SK-N-SH treated with all-trans-retinoic acid at 6 μM for 48 hours (cell line): Measurements from ENCODE around the gene BIRC7.

Source experiments
- ATAC-seq: fragments of 200-7000 bp; cut with Tn5 transposase; 3 replicates; pipeline ENCODE4 v1.9.1; 2020; ENCODE audit warnings: mild to moderate bottlenecking, moderate library complexity
- ARNTL ChIP-seq: fragments of 450-650 bp; formaldehyde crosslinking; IDR thresholded peaks from 2 replicates; pipeline ENCODE4 v1.5.0; 2020; ENCODE audit warnings: low read depth, mild to moderate bottlenecking, moderate library complexity, borderline replicate concordance
- BACH2 ChIP-seq: fragments of 250-450 bp; sonication (Bioruptor Pico); IDR thresholded peaks from 2 replicates; pipeline ENCODE4 v1.9.0; 2021; ENCODE audit warnings: mild to moderate bottlenecking, borderline replicate concordance
- CSDC2 ChIP-seq: fragments of 250-450 bp; sonication (Bioruptor Pico); IDR thresholded peaks from 2 replicates; pipeline ENCODE4 v1.5.0; 2020; ENCODE audit warnings: mild to moderate bottlenecking, moderate library complexity
- CSRNP3 ChIP-seq: fragments of 250-450 bp; sonication (Bioruptor Pico); IDR thresholded peaks from 2 replicates; pipeline ENCODE4 v1.5.1; 2021; ENCODE audit warnings: mild to moderate bottlenecking, moderate library complexity
- ESRRG ChIP-seq: fragments of 250-450 bp; sonication (Bioruptor Pico); IDR thresholded peaks from 2 replicates; pipeline ENCODE4 v1.6.1; 2021; ENCODE audit warnings: mild to moderate bottlenecking
- GLIS3 ChIP-seq: fragments of 250-450 bp; sonication (Bioruptor Pico); IDR thresholded peaks from 2 replicates; pipeline ENCODE4 v1.5.0; 2020; ENCODE audit warnings: mild to moderate bottlenecking, moderate library complexity
- ISL1 ChIP-seq: fragments of 250-450 bp; sonication (Bioruptor Pico); IDR thresholded peaks from 2 replicates; pipeline ENCODE4 v2.1.2; 2022; ENCODE audit warnings: mild to moderate bottlenecking, moderate library complexity
- OSR1 ChIP-seq: fragments of 250-450 bp; sonication (Bioruptor Pico); IDR thresholded peaks from 2 replicates; pipeline ENCODE4 v1.8.0; 2022; ENCODE audit warnings: moderate library complexity, mild to moderate bottlenecking, inconsistent platforms
- POU6F1 ChIP-seq: fragments of 250-450 bp; sonication (Bioruptor Pico); IDR thresholded peaks from 2 replicates; pipeline ENCODE4 v1.8.0; 2021; ENCODE audit warnings: low read depth, mild to moderate bottlenecking, moderate library complexity, borderline replicate concordance
- PPARA ChIP-seq: fragments of 250-450 bp; sonication (Bioruptor Pico); IDR thresholded peaks from 2 replicates; pipeline ENCODE4 v1.5.0; 2020; ENCODE audit warnings: mild to moderate bottlenecking, borderline replicate concordance
- RARB ChIP-seq: fragments of 250-450 bp; sonication (Bioruptor Pico); IDR thresholded peaks from 2 replicates; pipeline ENCODE4 v1.8.0; 2021; ENCODE audit warnings: mild to moderate bottlenecking, moderate library complexity
- SNAI2 ChIP-seq: fragments of 250-450 bp; sonication (Bioruptor Pico); IDR thresholded peaks from 2 replicates; pipeline ENCODE4 v1.5.0; 2020; ENCODE audit warnings: mild to moderate bottlenecking, moderate library complexity
- TCF4 ChIP-seq: fragments of 250-450 bp; sonication (Bioruptor Pico); IDR thresholded peaks from 2 replicates; pipeline ENCODE4 v1.8.0; 2021; ENCODE audit warnings: mild to moderate bottlenecking, moderate library complexity, borderline replicate concordance
- TOX ChIP-seq: fragments of 250-450 bp; sonication (Bioruptor Pico); IDR thresholded peaks from 2 replicates; pipeline ENCODE4 v1.8.0; 2021; ENCODE audit warnings: mild to moderate bottlenecking, moderate library complexity, borderline replicate concordance
- TSHZ2 ChIP-seq: fragments of 250-450 bp; sonication (Bioruptor Pico); IDR thresholded peaks from 2 replicates; pipeline ENCODE4 v1.5.0; 2020; ENCODE audit warnings: mild to moderate bottlenecking, moderate library complexity
- ZC3H10 ChIP-seq: fragments of 250-450 bp; sonication (Bioruptor Pico); IDR thresholded peaks from 2 replicates; pipeline ENCODE4 v1.5.1; 2021; ENCODE audit warnings: mild to moderate bottlenecking, moderate library complexity
- ZFP3 ChIP-seq: fragments of 250-450 bp; sonication (Bioruptor Pico); IDR thresholded peaks from 2 replicates; pipeline ENCODE4 v1.5.0; 2020; ENCODE audit warnings: mild to moderate bottlenecking, moderate library complexity
- ZFP30 ChIP-seq: fragments of 450-650 bp; formaldehyde crosslinking; IDR thresholded peaks from 2 replicates; pipeline ENCODE4 v1.5.0; 2022; ENCODE audit warnings: mild to moderate bottlenecking, moderate library complexity
- ZNF565 ChIP-seq: fragments of 450-650 bp; formaldehyde crosslinking; conservative IDR thresholded peaks from 2 replicates; pipeline ENCODE4 v1.5.0; 2020; ENCODE audit warnings: low read depth, mild to moderate bottlenecking, moderate library complexity
- ZNF70 ChIP-seq: fragments of 450-650 bp; formaldehyde crosslinking; IDR thresholded peaks from 2 replicates; pipeline ENCODE4 v1.5.0; 2020; ENCODE audit warnings: mild to moderate bottlenecking, moderate library complexity
- ZNF8 ChIP-seq: fragments of 450-650 bp; formaldehyde crosslinking; IDR thresholded peaks from 2 replicates; pipeline ENCODE4 v1.5.0; 2020; ENCODE audit warnings: mild to moderate bottlenecking, moderate library complexity

Gene BIRC7

GRCh38 chr20:63286781-63287696 lies 51.3 kb downstream of the BIRC7 start (continued):
- TF ChIP-seq TSHZ2 (CRISPR knock-in tag): no peak

GRCh38 chr20:63287697-63288580 lies 52.2 kb downstream of the BIRC7 start:
- no peak for ATAC-seq
- no peak for TF ChIP-seq TCF4
- TF ChIP-seq ZNF565 (CRISPR knock-in tag): no peak
- no peak for TF ChIP-seq ZFP3 (CRISPR knock-in tag)
- no peak for TF ChIP-seq CSDC2
- no peak for TF ChIP-seq ZFP30 (CRISPR knock-in tag)
- TF ChIP-seq ISL1 (CRISPR knock-in tag): no peak
- TF ChIP-seq CSRNP3 (CRISPR knock-in tag): no peak
- no peak for TF ChIP-seq TOX
- no peak for TF ChIP-seq ARNTL (CRISPR knock-in tag)
- TF ChIP-seq GLIS3: no peak
- no peak for TF ChIP-seq OSR1 (CRISPR knock-in tag)
- TF ChIP-seq ESRRG (CRISPR knock-in tag): no peak
- no peak for TF ChIP-seq BACH2 (CRISPR knock-in tag)
- no peak for TF ChIP-seq ZC3H10 (CRISPR knock-in tag)
- TF ChIP-seq ZNF8 (CRISPR knock-in tag): no peak
- TF ChIP-seq TSHZ2 (CRISPR knock-in tag): no peak
- TF ChIP-seq ZNF70: no peak

- TF ChIP-seq POU6F1 (CRISPR knock-in tag) (no peak), ZNF565 (CRISPR knock-in tag) (no peak), ZNF70 (no peak), RARB (CRISPR knock-in tag) (no peak), SNAI2 (CRISPR knock-in tag) (no peak), ARNTL (CRISPR knock-in tag) (no peak), PPARA (no peak), TCF4 (no peak), ZFP3 (CRISPR knock-in tag) (no peak)
- no peak for ATAC-seq
Observed at GRCh38 chr20:63288581-63289251, 53.0 kb downstream of the BIRC7 start.
